ENCODE data around the gene SLC25A11. TPM values are rescaled to one million over a fixed set of nuclear protein-coding genes. Genes with fewer than 3 reads are reported as not detected.
A peak's percentile ranks its signal among the peaks of the same experiment; 100 is the strongest.
"Not testable (repeated sequence)": the region's sequence is repeated elsewhere in the genome, so short reads cannot be mapped to it uniquely, and the experiment has no call there.

The SLC25A11 gene
- total RNA-seq, 2 donors from 2014 or later, result 23.7 to 33.2 TPM

- H3K4me1 ChIP-seq, result peaks cover 18% of the 10 kb centered on the region
- no peak overlapping the region for H3K27ac ChIP-seq
- WGBS, 2 donors, result 18 to 27% methylated on average over 12 to 14 of the region's 14 CpGs
- H3K27me3 ChIP-seq, result no peaks in the 10 kb centered on the region
- ATAC-seq, result peak; percentile 9
- no peaks in the 10 kb centered on the region for H3K9me3 ChIP-seq
- intact Hi-C loops (cut with DNase I), result no loop called here
- DNase-seq, result peak in 3 of 4 donors; percentile 33 to 52 (median 35)
- TF ChIP-seq POLR2A (IDR thresholded peaks at IDR 0.05), result no peak
- peak in 1 of 7 experiments; percentile 21 for TF ChIP-seq CTCF (IDR thresholded peaks at IDR 0.05)
- peaks cover 0 to 9% of the 10 kb centered on the region in 2 donors for H3K36me3 ChIP-seq (replicated peaks in 1 of 2; ENCODE audit: insufficient read depth in 1 of 2, low read depth in 2 of 2)
- no peak overlapping the region for H3K4me3 ChIP-seq
Measured at GRCh38 chr17:4934173-4934979, 5.5 kb downstream of the SLC25A11 start.

GRCh38 chr17:4933646-4934045 lies 6.2 kb downstream of the SLC25A11 start:
- ATAC-seq (no peak), DNase-seq (no peak)
- Histone ChIP-seq H3K9me3 (no peaks in the 10 kb centered on the region), H3K36me3 (replicated peaks in 1 of 2; ENCODE audit: insufficient read depth in 1 of 2, low read depth in 2 of 2) (peaks cover 0 to 9% of the 10 kb centered on the region in 2 donors), H3K27ac (no peak overlapping the region), H3K27me3 (no peaks in the 10 kb centered on the region), H3K4me1 (peaks cover 12% of the 10 kb centered on the region), H3K4me3 (no peak overlapping the region)
- no peak for TF ChIP-seq CTCF (IDR thresholded peaks at IDR 0.05)
- TF ChIP-seq POLR2A (IDR thresholded peaks at IDR 0.05), result no peak
- 60 to 62% methylated on average over 9 to 15 of the region's 16 CpGs for WGBS, 2 donors
- intact Hi-C loops (cut with DNase I), result no loop called here

GRCh38 chr17:4932756-4933155 lies 7.1 kb downstream of the SLC25A11 start:
- WGBS, 2 donors, result 85 to 86% methylated on average over 1 to 12 of the region's 12 CpGs
- ATAC-seq (no peak), DNase-seq (no peak)
- Histone ChIP-seq H3K36me3 (replicated peaks in 1 of 2; ENCODE audit: insufficient read depth in 1 of 2, low read depth in 2 of 2) (peaks cover 0 to 5% of the 10 kb centered on the region in 2 donors), H3K27ac (no peak overlapping the region), H3K27me3 (no peaks in the 10 kb centered on the region), H3K4me3 (no peak overlapping the region), H3K9me3 (no peaks in the 10 kb centered on the region), H3K4me1 (peaks cover 6% of the 10 kb centered on the region)
- no peak for TF ChIP-seq POLR2A (IDR thresholded peaks at IDR 0.05)
- intact Hi-C loops (cut with DNase I), result no loop called here

GRCh38 chr17:4931963-4932362 lies 7.9 kb downstream of the SLC25A11 start, which contains the start of gene GP1BA:
Gene GP1BA, plus strand, starts transcription at chr17:4932277. Its CDS starts 328 bp downstream, at chr17:4932605.
- no peak within 1 kb of the TSS for H3K27ac ChIP-seq
- DNase-seq (no peak), ATAC-seq (no peak)
- no peak within 1 kb of the TSS for H3K4me3 ChIP-seq
- TF ChIP-seq POLR2A (IDR thresholded peaks at IDR 0.05) (no peak), CTCF (IDR thresholded peaks at IDR 0.05) (no peak)
- H3K4me1 ChIP-seq, result peaks cover 6% of the 10 kb centered on the region
- H3K27me3 ChIP-seq, result no peaks in the 10 kb centered on the region
- no peaks in the 10 kb centered on the region for H3K9me3 ChIP-seq
- H3K36me3 ChIP-seq (replicated peaks in 1 of 2; ENCODE audit: insufficient read depth in 1 of 2, low read depth in 2 of 2), result no peaks in the 10 kb centered on the region
- WGBS, 2 donors, result 64 to 87% methylated on average over 14 of the region's 14 CpGs
- intact Hi-C loops (cut with DNase I), result no loop called here

GRCh38 chr17:4928881-4929280 lies 11.0 kb downstream of the SLC25A11 start:
- 92 to 93% methylated on average over 18 of the region's 18 CpGs for WGBS, 2 donors
- no peak for ATAC-seq

GRCh38 chr17:4926577-4927335 lies 13.1 kb downstream of the SLC25A11 start:
- H3K4me3 ChIP-seq, result not testable (repeated sequence)
- WGBS, 2 donors, result 77 to 83% methylated on average over 24 of the region's 24 CpGs

More at GRCh38 chr17:4928881-4929280, 11.0 kb downstream of the SLC25A11 start:
- no peak for TF ChIP-seq POLR2A (IDR thresholded peaks at IDR 0.05)
- no peak for TF ChIP-seq CTCF (IDR thresholded peaks at IDR 0.05)
- intact Hi-C loops (cut with DNase I), result no loop called here
- Histone ChIP-seq H3K27me3 (no peaks in the 10 kb centered on the region), H3K4me3 (no peak overlapping the region), H3K9me3 (no peaks in the 10 kb centered on the region), H3K27ac (no peak overlapping the region), H3K36me3 (replicated peaks in 1 of 2; ENCODE audit: insufficient read depth in 1 of 2, low read depth in 2 of 2) (no peaks in the 10 kb centered on the region), H3K4me1 (no peaks in the 10 kb centered on the region)
- no peak for DNase-seq

More at GRCh38 chr17:4926577-4927335, 13.1 kb downstream of the SLC25A11 start:
- H3K27ac ChIP-seq; H3K27me3 ChIP-seq; intact Hi-C loops (cut with DNase I); H3K4me1 ChIP-seq; H3K36me3 ChIP-seq (replicated peaks in 1 of 2; ENCODE audit: insufficient read depth in 1 of 2, low read depth in 2 of 2); H3K9me3 ChIP-seq; DNase-seq; ATAC-seq: not testable (repeated sequence)
